ENCODE data around the gene MYH14. TPM values are rescaled to one million over a fixed set of nuclear protein-coding genes. Genes with fewer than 3 reads are reported as not detected.

Gene MYH14
- total and polyA plus RNA-seq, 2 experiments from 2014 or later: 1.8 to 3.0 TPM

GRCh38 chr19:50205681-50206138 is 2.3 kb downstream of the MYH14 start:
- DNase-seq (ENCODE audit: low read depth in 1 of 2, low spot score in 1 of 2): no peak
- no peaks in the 10 kb centered on the region for H3K36me3 ChIP-seq
- H3K4me1 ChIP-seq (ENCODE audit: low read depth): no peaks in the 10 kb centered on the region
- no peak for TF ChIP-seq CTCF (IDR thresholded peaks at IDR 0.05; ENCODE audit: low read depth, low read length)
- no peak overlapping the region for H3K27ac ChIP-seq
- no peaks in the 10 kb centered on the region for H3K9me3 ChIP-seq (ENCODE audit: low read depth)
- H3K27me3 ChIP-seq: peaks cover 33% of the 10 kb centered on the region
- H3K4me3 ChIP-seq: no peak overlapping the region

GRCh38 chr19:50206191-50206590 is 2.8 kb downstream of the MYH14 start:
- H3K36me3 ChIP-seq: no peaks in the 10 kb centered on the region
- peaks cover 28% of the 10 kb centered on the region for H3K27me3 ChIP-seq
- H3K9me3 ChIP-seq (ENCODE audit: low read depth): no peaks in the 10 kb centered on the region
- no peak for TF ChIP-seq CTCF (IDR thresholded peaks at IDR 0.05; ENCODE audit: low read depth, low read length)
- no peak for DNase-seq (ENCODE audit: low read depth in 1 of 2, low spot score in 1 of 2)
- H3K4me3 ChIP-seq: no peak overlapping the region
- H3K27ac ChIP-seq: no peak overlapping the region
- no peaks in the 10 kb centered on the region for H3K4me1 ChIP-seq (ENCODE audit: low read depth)

GRCh38 chr19:50207730-50208129 is 4.3 kb downstream of the MYH14 start:
- H3K9me3 ChIP-seq (ENCODE audit: low read depth): no peaks in the 10 kb centered on the region
- peaks cover 17% of the 10 kb centered on the region for H3K27me3 ChIP-seq
- H3K4me3 ChIP-seq: no peak overlapping the region
- H3K27ac ChIP-seq: no peak overlapping the region
- TF ChIP-seq CTCF (IDR thresholded peaks at IDR 0.05; ENCODE audit: low read depth, low read length): no peak
- no peaks in the 10 kb centered on the region for H3K36me3 ChIP-seq
- DNase-seq (ENCODE audit: low read depth in 1 of 2, low spot score in 1 of 2): no peak
- H3K4me1 ChIP-seq (ENCODE audit: low read depth): no peaks in the 10 kb centered on the region

GRCh38 chr19:50209131-50209530 is 5.7 kb downstream of the MYH14 start:
- no peak overlapping the region for H3K4me3 ChIP-seq
- H3K36me3 ChIP-seq: no peaks in the 10 kb centered on the region
- DNase-seq (ENCODE audit: low read depth in 1 of 2, low spot score in 1 of 2): no peak
- H3K27ac ChIP-seq: no peak overlapping the region
- no peaks in the 10 kb centered on the region for H3K4me1 ChIP-seq (ENCODE audit: low read depth)
- TF ChIP-seq CTCF (IDR thresholded peaks at IDR 0.05; ENCODE audit: low read depth, low read length): no peak
- H3K27me3 ChIP-seq: peaks cover 9% of the 10 kb centered on the region
- no peaks in the 10 kb centered on the region for H3K9me3 ChIP-seq (ENCODE audit: low read depth)

- no peak overlapping the region for H3K27ac ChIP-seq
- no peak for DNase-seq (ENCODE audit: low read depth in 1 of 2, low spot score in 1 of 2)
- H3K9me3 ChIP-seq (ENCODE audit: low read depth): no peaks in the 10 kb centered on the region
- no peaks in the 10 kb centered on the region for H3K36me3 ChIP-seq
- H3K27me3 ChIP-seq: peaks cover under 1% of the 10 kb centered on the region
- no peaks in the 10 kb centered on the region for H3K4me1 ChIP-seq (ENCODE audit: low read depth)
- no peak overlapping the region for H3K4me3 ChIP-seq
- no peak for TF ChIP-seq CTCF (IDR thresholded peaks at IDR 0.05; ENCODE audit: low read depth, low read length)
These were observed 7.0 kb downstream of the MYH14 start for GRCh38 chr19:50210425-50210824.

- no peak for TF ChIP-seq CTCF (IDR thresholded peaks at IDR 0.05; ENCODE audit: low read depth, low read length)
- no peak overlapping the region for H3K27ac ChIP-seq
- no peaks in the 10 kb centered on the region for H3K36me3 ChIP-seq
- H3K4me1 ChIP-seq (ENCODE audit: low read depth): no peaks in the 10 kb centered on the region
- H3K27me3 ChIP-seq: no peaks in the 10 kb centered on the region
- DNase-seq (ENCODE audit: low read depth in 1 of 2, low spot score in 1 of 2): no peak
- H3K9me3 ChIP-seq (ENCODE audit: low read depth): no peaks in the 10 kb centered on the region
- no peak overlapping the region for H3K4me3 ChIP-seq
These were observed 10.5 kb downstream of the MYH14 start for GRCh38 chr19:50213925-50214324.

Data from cardiac muscle cell (in vitro differentiated cells and primary cell).